ENCODE results near the gene IDUA.

- TF ChIP-seq POLR2AphosphoS5 (IDR thresholded peaks at IDR 0.05) (no peak), CTCF (IDR thresholded peaks at IDR 0.05) (no peak)
These were observed 18.0 kb upstream of the IDUA start for GRCh38 chr4:968621-969394.
